ENCODE data around the gene GLG1.
"Not testable (repeated sequence)": the region's sequence is repeated elsewhere in the genome, so short reads cannot be mapped to it uniquely, and the experiment has no call there.

Gene GLG1

DNA sequence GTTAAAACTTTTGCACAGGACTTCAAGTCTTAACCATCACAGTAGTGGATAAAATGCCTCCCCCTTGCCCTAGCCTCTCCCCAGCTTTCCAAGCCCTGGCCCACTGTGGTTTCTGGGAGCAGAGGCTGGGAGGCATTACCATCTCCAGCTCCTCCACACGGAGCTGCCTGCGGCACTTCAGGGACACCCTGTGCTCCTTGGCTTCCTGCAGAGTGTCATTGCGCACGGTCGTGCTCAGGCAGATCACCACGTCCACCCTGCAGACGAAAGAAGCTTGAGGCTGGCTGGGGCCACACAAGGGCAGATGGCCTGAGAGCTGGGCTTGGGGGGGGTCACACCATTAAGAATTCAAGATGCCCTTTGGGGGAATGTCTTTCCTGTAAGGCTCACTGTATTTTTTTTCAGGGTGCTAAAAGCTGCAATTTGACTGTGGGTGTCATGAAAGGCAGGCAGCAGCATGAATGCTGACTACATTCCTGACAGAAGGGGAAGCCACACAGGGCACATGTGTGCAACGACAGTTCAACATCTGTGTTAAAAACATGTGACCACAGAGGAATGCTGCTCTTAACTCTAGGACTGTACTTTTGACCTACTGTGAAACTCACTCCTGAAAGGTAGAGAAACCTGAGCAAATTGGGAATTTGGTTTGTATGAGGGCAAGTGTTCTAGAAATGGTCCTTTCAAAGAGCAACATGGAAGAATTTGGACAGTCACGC is 137.9 kb downstream of the GLG1 start:
- no peak for DNase-seq

DNA sequence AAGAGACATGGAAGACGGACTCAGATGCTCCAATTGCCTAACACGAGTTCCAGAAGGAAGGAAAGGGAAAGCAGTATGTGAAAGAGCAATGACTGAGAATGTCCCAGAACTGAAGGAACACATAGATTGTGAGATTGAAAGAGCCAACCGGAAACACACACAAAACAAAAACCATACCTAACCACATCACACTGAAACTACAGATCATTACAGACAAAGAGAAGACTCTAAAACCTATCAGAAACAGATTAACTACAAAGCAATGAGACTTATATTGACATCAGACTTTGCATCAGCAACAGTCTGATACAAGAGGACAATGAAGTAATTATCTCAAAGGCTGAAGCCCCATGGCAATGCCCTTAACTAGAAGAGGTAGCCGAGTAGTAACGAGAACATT is 140.0 kb downstream of the GLG1 start:
- no peak for DNase-seq

DNA sequence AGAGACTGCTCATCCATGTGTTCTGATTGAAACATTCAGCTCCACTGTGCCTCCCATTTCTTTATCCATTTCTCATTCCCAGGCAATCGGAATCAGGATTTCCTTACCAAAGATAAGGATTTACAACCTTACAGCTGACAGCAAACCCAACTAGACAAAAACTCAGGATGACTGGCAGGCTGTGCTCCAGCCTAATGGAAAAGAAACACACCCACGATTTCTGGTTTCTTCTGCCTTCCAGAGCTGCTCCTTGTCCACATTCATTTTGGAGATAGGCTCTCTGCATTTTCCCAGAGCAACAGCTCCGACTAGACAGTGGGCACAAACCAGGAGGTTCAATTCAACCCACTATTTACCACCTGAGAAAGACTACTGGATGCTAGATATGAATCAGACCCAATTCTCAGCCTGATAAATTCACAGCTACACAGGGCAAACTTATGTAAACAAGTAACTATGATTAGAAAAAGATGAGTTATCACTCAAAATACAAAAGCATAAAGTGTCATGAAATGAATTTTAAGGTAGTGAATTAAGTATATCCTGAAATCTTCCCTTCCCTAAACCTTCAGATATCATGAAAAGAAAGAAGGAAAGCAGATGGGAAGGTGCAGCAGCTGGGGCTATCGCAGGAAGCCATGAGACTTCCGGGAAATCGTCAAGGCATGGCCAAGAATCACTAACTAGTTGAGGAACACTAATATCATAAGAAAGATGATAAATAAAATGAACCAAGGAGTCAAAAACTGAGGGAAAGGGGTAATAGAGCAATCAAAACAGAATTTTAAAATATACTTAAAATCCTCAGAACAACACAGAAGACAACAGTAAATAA is 140.8 kb downstream of the GLG1 start:
- DNase-seq: no peak

DNA sequence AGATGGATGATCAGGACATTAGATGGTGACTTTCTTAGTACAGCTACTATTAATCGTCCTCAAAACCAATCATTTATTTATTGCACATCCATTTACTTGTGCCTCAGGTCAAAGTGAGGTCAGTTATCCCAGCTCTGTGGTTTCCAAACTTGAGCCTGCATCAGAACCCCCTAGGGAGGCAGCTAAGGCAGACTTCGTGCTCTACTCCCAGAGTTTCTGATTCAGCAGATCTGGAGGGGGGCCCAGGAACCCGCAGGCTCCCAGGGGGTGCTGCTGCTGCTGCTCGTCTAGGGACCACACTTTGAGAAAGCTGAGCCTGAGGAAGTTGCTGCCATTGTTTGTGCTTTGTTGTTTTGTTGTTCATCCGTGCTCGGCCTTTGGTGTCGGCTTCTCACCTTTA is 141.6 kb downstream of the GLG1 start:
- no peak for DNase-seq

DNA sequence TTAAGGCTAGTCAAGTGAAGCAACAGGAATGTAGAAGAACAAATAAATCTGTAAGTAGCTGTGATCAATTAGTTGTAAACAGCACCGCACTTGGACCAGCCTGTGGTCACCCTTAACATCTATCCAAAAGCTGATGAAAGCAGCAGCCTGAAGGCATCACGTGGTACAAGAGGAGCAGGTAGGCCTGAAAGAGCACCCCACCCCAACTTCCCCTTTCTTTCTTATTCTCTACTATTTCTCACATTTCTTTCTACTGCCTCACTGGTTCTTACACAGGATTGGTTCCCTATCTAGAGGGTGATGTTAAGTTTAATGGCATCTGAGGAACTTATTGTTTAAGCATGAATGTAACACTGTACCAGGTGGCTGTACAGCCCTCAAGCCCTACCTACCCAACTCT is 143.0 kb downstream of the GLG1 start:
- DNase-seq: no peak

DNA sequence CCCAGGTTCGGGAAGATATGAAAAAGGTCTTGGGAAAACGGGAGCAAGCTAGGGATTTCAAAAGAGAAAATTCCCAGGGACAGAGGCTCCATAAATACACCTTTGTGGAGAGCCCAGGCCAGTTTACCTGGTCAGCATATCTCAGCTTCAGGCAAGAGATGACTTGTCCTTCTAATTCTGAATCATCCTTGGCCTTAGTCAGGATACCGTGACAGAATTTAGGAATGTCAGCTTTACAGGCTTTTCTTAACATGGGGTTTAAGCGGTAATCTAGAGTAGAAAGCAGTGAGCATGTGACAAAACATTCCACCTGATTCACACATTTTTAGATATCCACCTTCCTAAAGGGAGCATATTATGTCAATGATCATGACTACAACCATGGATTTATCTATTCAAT is 144.6 kb downstream of the GLG1 start:
- DNase-seq: no peak

DNA sequence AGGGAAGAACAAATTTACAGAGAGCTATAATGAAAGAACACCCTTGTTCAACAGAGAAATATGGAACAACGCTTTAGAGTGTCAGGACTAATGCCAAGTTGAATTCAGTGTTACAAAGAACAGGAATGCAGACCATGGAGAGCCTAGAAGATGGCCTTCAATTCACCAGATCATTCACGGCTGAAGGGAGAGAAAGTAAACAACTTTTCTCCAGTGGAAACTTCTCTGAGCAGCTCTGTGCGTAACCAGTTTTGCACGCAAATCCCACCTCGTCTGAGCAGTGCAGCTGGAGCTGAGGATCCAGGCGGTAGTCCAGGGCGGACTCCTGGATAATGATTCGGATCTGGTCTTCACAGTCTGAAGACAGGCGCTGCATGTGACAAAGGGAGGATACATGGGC is 145.1 kb downstream of the GLG1 start:
- no peak for DNase-seq

DNA sequence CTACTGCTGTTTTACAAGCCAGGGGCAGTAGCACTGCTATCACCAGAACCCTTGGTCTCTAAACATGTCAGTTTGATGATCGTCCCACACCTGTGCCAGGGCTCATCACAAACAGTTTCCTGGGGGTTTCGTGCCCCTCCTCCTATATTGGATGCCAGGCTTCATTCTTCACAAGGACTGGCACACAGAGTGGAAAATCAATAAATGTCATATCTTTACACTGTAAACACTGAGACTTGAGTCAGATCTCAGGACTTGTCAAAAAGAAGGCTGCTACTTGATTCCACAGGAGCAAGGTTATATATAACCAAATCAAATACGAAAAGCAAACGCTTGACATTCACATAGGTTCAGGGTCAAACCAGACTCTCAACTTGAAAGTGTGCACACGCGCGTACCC is 146.4 kb downstream of the GLG1 start:
- no peak for DNase-seq

DNA sequence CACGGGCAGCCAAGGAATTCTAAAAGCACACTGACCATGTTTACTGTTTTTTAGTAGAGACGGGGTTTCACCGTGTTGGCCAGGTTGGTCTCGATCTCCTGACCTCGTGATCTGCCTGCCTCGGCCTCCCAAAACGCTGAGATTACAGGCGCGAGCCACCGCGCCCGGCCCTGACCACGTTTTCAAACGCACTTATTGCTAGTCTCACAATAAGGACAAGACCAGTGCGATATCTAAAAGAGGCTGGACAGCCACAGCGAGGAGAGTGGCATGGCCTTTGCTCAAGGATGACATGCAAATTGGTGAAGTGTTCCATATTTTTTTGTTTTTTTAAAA is 150.7 kb downstream of the GLG1 start:
- DNase-seq: no peak

DNA sequence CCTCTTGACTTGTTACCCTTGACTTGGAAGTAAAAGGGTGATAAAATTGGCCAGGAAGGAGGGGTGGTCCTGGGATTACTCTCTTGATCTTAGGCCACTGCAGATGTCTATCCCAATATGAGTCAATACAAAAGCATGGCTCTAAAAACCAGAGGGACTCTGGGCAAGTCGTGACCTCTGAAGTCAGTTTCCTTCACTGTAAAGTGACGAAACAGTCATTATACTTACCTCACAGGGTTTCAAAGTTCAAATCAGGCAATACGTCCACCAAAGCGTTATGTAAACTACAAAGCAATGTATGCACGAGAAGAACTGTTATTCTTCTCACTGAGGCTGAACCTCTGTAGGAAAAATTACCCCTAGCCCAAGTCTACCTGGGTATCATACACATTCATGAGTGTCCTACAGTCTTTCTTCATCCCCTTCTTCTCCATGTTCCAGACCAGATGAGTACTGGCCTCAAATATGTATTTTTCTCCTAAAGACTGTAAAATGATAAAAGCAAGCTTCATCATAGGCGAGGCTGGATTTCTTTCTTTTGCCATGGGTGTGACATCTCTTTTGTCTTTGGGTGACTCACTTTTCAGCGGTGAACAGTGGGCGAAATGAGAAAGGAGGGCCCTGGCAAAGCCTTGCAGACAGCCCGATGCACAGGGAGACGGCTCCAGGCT is 151.2 kb downstream of the GLG1 start:
- DNase-seq: no peak

DNA sequence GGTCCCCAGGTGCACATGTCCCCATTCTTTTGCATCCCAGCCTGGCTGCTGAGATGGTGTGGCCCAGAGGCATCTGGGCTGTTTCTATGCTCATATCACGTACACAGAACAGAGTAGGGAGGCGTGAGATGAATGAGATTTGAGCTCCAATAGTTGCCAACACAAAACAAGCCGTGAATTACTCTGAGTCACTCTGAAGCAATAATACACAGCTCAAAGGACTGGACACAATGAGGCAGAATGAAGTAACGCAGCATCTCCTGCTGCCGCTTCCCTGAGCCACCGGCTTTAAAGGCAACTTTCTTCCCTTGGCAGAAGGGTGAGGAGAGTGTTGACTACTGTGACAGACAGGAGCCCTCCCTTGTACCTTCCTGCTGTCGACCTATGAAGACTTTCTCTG is 151.7 kb downstream of the GLG1 start:
- no peak for DNase-seq

DNA sequence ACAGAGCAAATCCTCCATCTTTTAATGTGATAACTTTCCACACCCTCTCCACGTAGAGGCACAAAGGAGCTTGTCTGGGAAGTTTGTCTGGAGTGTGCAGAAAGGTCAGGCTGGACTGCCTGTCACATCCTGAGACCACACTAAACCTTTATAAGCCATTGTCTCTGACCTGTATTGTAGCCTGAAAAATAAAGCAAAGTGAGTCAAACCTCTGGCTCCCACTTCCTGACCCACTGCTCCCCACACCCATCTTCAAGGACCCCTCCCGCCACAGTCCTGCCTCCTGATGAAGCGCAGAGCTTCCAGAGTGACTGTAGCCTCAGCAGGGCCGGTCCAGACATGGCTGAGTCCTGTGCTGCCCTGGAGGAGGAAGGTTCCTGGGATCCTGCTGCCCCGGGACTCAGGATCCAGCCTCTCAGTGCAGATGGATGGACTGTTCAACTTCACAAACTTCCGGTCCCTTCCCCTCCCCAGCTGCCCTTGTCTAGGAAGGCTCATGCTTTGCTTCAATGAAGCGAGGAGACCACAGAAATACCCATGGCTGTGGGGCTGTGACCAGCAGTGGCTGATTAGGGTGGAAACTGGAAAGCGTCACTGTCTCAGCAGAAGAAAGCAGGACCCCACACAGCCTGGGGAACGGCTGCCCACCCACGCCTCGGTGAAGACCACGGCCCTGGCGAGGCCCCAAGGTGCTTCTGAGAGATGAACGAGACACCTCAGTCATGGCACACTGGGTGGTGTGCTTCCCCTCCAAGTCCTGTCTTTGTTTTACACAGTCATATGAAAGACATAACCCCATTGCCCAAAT is 154.8 kb downstream of the GLG1 start:
- no peak for DNase-seq

DNA sequence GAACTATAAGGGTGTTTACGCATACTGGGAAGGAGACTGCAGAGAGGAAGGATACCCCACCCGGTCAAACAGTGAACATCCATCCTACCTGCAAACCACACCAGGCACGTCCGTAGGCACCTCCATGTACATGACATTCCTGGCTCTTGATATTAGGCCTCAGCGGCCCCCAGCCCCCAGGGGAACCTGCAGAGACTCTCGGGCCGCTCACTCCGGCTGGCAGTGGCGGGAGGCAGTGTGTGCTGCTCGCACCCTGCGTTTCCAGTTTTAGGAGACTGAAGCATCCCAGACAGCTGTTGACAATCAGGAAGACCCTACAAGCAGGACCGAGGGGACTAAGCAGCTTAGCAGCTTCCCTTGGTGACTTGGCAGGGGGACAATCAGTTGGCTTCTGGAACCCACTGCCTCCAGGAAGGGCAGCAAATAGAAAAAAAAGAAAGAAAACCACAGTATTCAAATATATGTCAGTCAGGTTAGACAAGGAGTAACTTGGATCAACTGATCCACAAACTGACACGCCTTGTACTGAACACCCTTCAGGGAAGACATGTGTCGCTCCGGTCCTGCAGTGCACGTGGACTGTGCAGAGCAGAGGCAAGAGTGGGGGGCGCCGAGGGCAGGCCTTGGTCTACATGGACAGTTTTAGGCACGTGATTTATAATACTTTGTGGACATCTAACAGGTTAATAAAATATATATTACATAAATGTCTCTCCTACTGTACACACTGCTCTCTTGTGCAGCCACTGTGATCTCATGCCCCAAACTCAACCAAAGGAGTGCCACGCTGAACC is 155.8 kb downstream of the GLG1 start:
- DNase-seq: no peak

DNA sequence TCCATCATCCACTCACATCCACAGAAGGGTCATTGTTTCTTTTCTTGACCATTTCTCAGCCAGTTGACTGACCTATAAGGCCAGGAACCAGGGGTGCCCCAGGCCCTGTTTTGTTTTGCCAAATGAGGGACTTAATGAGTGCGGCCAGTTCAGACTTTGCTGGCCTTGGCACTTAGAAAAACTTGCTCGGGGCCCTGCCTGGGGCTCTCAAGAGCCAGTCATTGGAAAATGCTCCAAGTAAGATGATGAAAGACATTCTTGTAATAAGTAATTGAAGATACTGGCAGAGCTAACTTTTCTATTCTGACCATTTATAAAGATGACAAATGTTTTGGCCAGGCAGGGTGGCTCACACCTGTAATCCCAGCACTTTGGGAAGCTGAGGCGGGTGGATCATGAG is 156.7 kb downstream of the GLG1 start:
- no peak for DNase-seq

DNA sequence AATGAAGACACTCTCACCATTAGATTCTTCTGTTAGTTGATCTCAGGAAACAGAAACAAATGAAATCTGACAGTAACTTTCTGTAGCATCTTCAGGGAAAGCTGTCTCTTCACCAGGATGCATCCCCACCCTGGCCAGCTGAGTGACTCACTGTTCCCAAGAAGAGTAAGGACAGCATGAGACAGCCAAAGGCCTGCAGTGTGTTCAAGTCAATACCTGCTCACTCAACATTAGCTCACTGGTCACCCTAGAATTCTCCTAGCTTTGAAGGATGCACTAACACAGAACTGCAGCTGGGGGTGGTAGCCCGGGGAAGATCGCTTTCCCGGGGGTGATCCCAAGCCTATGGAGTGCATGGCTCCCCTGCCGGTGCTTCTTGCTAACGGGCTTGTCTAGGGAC is 157.4 kb downstream of the GLG1 start:
- DNase-seq: no peak

DNA sequence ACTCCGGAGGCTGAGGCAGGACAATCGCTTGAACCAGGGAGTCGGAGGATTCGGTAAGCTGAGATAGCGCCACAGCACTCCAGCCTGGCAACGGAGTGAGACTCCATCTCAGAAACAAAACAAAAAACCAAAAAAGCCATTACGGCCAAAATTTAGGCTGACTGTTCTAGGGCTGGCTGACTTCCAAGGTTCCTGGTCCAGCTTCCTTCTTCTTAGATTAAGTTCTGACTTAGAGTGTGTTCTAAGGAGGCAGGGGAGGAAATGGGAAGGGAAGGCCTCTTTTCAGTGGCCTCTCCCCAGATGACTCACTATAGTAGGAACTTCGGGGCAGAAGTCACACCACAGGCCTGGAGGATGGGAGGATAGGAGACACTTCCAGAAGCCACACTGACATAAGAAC is 157.9 kb downstream of the GLG1 start:
- no peak for DNase-seq

DNA sequence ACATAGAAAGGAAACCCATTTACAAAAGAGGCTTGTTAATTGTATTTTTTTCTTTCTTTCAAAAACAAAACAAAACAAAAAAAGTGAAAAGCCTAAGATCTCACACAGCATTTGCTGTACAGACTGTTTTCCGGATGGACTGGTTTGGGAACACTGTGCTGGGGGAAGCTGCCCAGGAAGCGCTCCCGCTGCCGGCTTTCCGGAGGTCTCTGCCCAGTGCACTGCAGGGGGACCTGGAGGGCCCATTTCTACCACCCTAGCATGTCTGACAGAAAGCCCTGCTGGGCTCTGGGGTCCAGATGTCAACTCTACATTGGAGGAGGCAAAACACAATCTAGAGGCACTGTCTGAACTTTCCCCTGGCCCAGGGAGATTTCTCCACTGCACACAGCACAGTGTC is 159.3 kb downstream of the GLG1 start:
- no peak for DNase-seq

DNA sequence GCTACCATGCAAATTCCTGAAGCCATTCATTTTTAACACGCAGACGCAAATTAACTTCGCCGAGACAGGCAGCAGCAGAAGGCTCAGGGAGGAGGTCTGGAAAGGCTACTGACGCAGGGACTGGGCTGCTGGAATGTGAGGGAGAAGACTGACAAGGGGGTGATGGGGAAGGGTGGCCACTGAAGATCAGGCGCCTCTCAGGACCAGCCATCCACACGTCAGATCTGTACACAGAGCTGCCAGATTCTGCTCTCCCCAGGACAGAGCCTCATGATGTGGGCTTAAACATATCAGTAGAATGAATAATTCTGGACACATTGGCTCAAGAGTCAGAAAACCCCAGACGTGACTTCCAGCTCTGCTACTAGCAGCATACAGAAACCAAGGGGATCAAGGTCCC is 160.0 kb downstream of the GLG1 start:
- no peak for DNase-seq

DNA sequence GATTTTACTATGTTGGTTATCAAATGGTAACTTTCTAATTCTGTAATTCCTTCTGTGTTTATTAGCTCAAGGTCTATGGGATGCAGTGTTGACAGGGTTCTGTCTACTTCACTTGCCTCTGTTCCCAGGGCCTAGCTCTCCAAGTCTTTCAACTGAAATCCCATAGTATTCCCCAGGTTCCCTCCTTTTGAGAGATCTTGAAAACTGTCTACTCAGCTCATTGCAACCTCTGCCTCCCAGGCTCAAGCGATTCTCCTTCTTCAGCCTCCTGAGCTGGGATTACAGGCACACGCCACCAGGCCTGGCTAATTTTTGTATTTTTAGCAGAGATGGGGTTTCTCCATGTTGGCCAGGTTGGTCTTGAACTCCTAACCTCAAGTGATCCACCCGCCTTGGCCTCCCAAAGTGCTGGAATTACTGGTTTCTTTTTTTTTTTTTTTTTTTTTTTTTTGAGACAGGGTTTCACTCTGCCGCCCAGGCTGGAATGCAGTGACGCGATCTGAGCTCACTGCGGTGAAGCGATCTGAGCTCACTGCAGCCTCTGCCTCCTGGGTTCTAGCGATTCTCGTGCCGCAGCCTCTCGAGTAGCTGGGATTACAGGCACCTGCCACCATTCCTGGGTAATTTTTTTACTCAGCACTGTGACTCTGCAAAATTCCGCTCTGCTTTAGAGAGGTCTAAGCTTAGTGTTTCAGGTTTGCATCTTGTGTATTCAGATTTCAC is 163.1 kb downstream of the GLG1 start:
- not testable (repeated sequence) for DNase-seq

DNA sequence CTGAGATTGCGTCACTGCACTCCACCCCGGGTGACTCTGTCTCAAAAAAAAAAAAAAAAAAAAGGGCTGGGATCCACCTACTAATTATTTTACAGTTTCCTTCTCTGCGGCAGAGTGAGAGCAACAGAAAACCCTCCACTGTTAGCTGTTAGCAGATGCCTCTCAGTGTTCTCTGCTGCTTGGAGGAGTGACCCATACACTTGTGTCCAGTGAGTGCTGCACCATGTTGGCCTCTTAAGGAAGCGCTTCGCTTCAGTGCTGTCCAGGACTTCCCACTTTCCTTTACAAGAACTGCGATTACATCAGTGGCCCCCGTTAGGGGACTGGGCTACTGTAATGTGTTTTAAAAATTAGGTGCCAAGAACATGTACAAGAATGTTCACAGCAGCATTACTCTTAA is 167.2 kb downstream of the GLG1 start:
- no peak for DNase-seq

DNA sequence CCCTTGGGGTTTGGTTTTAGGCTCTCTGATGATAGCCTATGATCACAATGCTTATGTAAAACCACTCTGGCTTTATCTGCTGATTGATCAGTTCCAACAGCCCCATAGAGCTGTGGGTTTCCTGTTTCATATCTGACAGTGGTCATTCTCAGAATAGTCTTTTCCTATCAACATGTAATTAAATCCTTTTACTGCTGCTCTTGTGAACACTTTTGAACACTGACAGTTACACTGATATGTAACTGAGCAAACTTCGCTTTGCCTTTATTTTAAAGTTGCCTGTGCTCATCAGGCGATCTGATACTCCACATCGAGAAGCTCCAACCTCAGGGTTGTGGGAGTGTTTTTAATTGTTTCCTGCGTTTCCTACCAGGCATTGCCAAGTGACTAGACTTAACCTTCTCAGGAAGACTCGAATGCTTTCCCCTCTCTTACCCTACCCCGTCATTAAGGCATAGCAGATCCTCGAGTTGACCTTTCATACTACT is 168.4 kb downstream of the GLG1 start:
- DNase-seq: no peak

DNA sequence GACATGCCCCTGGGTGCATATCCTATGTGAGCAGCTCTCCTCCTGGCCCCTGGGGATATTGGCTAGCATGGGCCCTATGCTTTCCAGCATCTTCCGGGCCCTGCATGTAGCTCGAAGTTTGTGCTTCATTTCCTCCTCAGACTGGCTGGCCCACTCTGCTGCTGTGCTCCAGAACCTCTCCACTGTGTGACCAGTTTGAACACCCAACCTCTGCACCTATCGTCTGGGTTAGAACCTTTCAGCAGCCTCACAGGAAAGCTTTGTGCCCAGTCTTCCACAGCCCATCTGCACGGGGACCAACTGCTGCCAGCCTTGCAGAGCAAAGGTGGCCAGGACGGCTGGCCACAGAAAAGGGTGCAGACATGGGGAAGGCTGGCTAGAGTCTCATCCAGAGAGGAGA is 175.4 kb downstream of the GLG1 start:
- DNase-seq: no peak
